Ovary (tissue), 10 donors: ENCODE measurements around the gene TBC1D25. TPM values are rescaled to one million over a fixed set of nuclear protein-coding genes. Genes with fewer than 3 reads are reported as not detected.
A peak's percentile ranks its signal among the peaks of the same experiment; 100 is the strongest.

Experiments used
- DNase-seq, 5 donors: peaks; one replicate each; pipeline ENCODE4 v3.0.0-alpha.2; 2019 to 2020
- H3K27ac ChIP-seq, 2 donors: fragments of 200-600 bp; one replicate each; pipeline versions ENCODE4 v1.5.1 to v1.8.0; 2019 to 2022
- H3K27me3 ChIP-seq: fragments of 200-600 bp; one replicate; pipeline ENCODE4 v1.8.0; 2022
- H3K36me3 ChIP-seq: fragments of 200-600 bp; sonication (generic); one replicate; pipeline ENCODE4 v1.5.1; 2019
- H3K4me1 ChIP-seq: one replicate; pipeline ENCODE4 v1.8.1; 2013; ENCODE audit warnings: mild to moderate bottlenecking, moderate library complexity; ENCODE audit not compliant: insufficient read depth
- H3K4me3 ChIP-seq: fragments of 200-600 bp; sonication (generic); one replicate; pipeline ENCODE4 v1.5.1; 2017
- H3K9me3 ChIP-seq, 2 donors: fragments of 200-600 bp in 1 of 2; sonication (generic) in 1 of 2; one replicate each; pipeline versions ENCODE4 v1.5.1 to v1.8.1; 2013 to 2019; ENCODE audit warnings: mild to moderate bottlenecking in 1 of 2, moderate library complexity in 1 of 2
- CTCF ChIP-seq, 3 donors: fragments of 450-650 bp in 2 of 3; fragments of 200-600 bp in 1 of 3; IDR thresholded peaks; one replicate each; pipeline versions ENCODE4 v1.5.1 to v1.8.0; 2016 to 2022; ENCODE audit warnings: antibody characterized with exemption in 3 of 3, mild to moderate bottlenecking in 1 of 3
- EP300 ChIP-seq: sonication (generic); formaldehyde crosslinking; IDR thresholded peaks from one replicate; pipeline ENCODE4 v1.6.1; 2017; ENCODE audit warnings: antibody characterized with exemption
- POLR2A ChIP-seq: fragments of 450-650 bp; IDR thresholded peaks from one replicate; pipeline ENCODE4 v1.6.1; 2017; ENCODE audit warnings: antibody characterized with exemption, mild to moderate bottlenecking, moderate library complexity
- WGBS, 3 donors: extraction: QIAGEN DNeasy Blood & Tissue Kit in 1 of 3; methylation state at CpG; one replicate each; pipeline versions ENCODE4 v1.1.5 to v1.1.7; 2013 to 2017; 5-methylcytosine and 5-hydroxymethylcytosine counted together
- intact Hi-C, 4 donors: fragments of 100-400 bp; cut with DNase I; formaldehyde crosslinking; loops; one replicate each; pipeline versions ENCODE4 v1.11.0 to v1.15.1; 2022 to 2023
- long read RNA-seq, 3 donors: library from polyadenylated mRNA in 2 of 3; unstranded in 2 of 3; transcript quantifications; one replicate each; pipeline ENCODE4 v2.0.0 and lab custom pipeline, GENCODE V29; 2021 to 2026
- polyA plus RNA-seq, 2 donors: library from polyadenylated mRNA; stranded (reverse); fragments of 200-250 nt in 1 of 2; fragments of 350-450 nt in 1 of 2; fragmentation: Illumina TruSeq in 1 of 2; extraction: RNeasy Lipid Tissue Mini Kit (QIAGEN cat#74804) in 1 of 2; gene quantifications; one replicate each; pipeline ENCODE4 v1.2.3, GENCODE V29; 2013 to 2014
- total RNA-seq, 7 donors: library from RNA; depleted of rRNA in 2 of 7; stranded (reverse); fragments of >200 nt in 2 of 7; fragmentation: NEBNext Ultra II Directional in 3 of 7; extraction: Animal tissue kit (Norgen Biotek cat#: 25700) in 3 of 7; gene quantifications; one replicate each; pipeline versions ENCODE4 v1.1.0 to v1.2.4, GENCODE V29; 2016 to 2023
- donor health status: DM: no; HTN: no; CAD: no; lungs with moderate emphysema.
- donor health status: DM: no; HTN: no; CAD: no.
- donor health status: Bipolar disorder and iron deficiency.
- donor health status: DM: yes; HTN: yes; CAD: no.
- donor health status: DM: no; HTN: no; CAD: no.
- donor health status: DM: yes; HTN: yes; CAD: no.

TBC1D25 gene, protein sequence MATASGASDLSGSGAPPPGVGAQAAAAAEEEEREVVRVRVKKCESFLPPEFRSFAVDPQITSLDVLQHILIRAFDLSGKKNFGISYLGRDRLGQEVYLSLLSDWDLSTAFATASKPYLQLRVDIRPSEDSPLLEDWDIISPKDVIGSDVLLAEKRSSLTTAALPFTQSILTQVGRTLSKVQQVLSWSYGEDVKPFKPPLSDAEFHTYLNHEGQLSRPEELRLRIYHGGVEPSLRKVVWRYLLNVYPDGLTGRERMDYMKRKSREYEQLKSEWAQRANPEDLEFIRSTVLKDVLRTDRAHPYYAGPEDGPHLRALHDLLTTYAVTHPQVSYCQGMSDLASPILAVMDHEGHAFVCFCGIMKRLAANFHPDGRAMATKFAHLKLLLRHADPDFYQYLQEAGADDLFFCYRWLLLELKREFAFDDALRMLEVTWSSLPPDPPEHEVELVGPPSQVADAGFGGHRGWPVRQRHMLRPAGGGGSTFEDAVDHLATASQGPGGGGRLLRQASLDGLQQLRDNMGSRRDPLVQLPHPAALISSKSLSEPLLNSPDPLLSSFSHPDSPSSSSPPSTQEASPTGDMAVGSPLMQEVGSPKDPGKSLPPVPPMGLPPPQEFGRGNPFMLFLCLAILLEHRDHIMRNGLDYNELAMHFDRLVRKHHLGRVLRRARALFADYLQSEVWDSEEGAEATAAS
- total RNA-seq (10 to 100 TPM in 6 of 7 donors, 1 to 10 TPM in 1; 8.1 to 16.0 (median 12.2) TPM), polyA plus RNA-seq (10 to 100 TPM in 1 of 2 donors, 1 to 10 TPM in 1; 8.5 to 10.8 TPM)
- long read RNA-seq, donor 1, full-length matches to known transcripts = 16 of 31 reads
- long read RNA-seq, donor 1, partial matches to known transcripts = 2 of 31 reads
- long read RNA-seq, donor 1, other reads (novel, unspliced or antisense) = 13 of 31 reads
- long read RNA-seq, donor 2, full-length matches to known transcripts = 11 of 11 reads
- long read RNA-seq, donor 2, partial matches to known transcripts = 0 of 11 reads
- long read RNA-seq, donor 2, other reads (novel, unspliced or antisense) = 0 of 11 reads
- long read RNA-seq, donor 3, full-length matches to known transcripts = 28 of 40 reads
- long read RNA-seq, donor 3, partial matches to known transcripts = 4 of 40 reads
- long read RNA-seq, donor 3, other reads (novel, unspliced or antisense) = 8 of 40 reads

GRCh38 chrX:48539345-48540027, at the start of gene TBC1D25:
TBC1D25 (plus strand) TSS chrX:48539714; CDS start chrX:48539798, 84 bp downstream.
- Histone ChIP-seq H3K4me3 (peak within 1 kb of the TSS; percentile 36), H3K27ac (peak within 1 kb of the TSS; percentile 76 to 80), H3K27me3 (no peaks in the 10 kb centered on the region), H3K4me1 (no peaks in the 10 kb centered on the region), H3K9me3 (no peaks in the 10 kb centered on the region), H3K36me3 (no peaks in the 10 kb centered on the region)
- peak; percentile 96 to 98 (median 97) for DNase-seq
- intact Hi-C loops = no loop called here
- 37 to 41% (median 39%) methylated on average over 59 of the region's 59 CpGs for WGBS, 3 donors
- TF ChIP-seq EP300 (peak; percentile 64), CTCF (IDR thresholded peaks at IDR 0.05) (peak in 1 of 3 donors; percentile 37), POLR2A (no peak)

DNA sequence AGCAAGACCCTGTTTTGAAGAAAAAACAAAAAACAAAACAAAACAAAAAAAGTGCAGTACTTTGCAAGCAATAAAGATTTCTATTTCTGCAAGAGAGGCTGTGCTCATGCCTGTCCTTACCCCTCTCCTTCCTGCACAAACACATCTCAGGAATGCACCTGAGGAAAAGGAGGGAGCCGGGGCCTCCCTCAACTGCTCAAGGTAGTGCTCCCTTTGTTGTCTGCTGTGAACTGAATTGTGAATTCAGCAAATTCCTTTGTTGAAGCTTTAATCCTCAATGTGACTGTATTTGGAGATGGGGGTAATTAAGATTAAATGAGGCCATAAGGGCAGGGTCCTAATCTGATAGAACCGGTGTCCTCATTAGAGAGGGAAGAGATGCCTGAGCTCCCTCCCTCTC, 49.6 kb upstream of the TBC1D25 start:
- intact Hi-C loops = no loop called here
- no peak for DNase-seq
- Histone ChIP-seq H3K4me1 (no peaks in the 10 kb centered on the region), H3K27me3 (no peaks in the 10 kb centered on the region), H3K9me3 (no peaks in the 10 kb centered on the region), H3K4me3 (no peak overlapping the region), H3K27ac (no peak overlapping the region), H3K36me3 (no peaks in the 10 kb centered on the region)
- TF ChIP-seq POLR2A = no peak
- TF ChIP-seq CTCF (IDR thresholded peaks at IDR 0.05) = no peak
- no peak for TF ChIP-seq EP300
- WGBS, 3 donors = 70 to 80% (median 72%) methylated on average over 2 of the region's 2 CpGs

DNA sequence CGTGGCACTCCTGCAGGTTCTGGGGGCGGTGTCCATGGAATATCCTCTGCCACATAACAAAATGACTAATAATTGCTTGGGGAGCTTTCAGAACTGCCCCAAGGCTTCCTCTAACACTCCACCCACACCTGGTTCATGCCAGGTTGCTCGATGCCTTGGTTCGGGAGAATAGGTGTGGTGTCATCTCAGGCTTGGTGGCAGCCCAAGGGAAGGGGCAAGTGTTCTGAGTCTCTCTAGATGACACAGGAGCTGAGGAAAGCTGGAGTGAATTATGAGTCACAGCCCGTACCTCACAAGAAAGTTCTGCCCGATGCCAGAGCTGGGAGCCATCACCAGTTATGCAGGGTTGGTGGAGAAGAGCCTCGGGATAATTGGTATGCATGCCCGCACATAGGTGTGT, 48.9 kb upstream of the TBC1D25 start:
- TF ChIP-seq EP300 = no peak
- no peak for TF ChIP-seq POLR2A
- Histone ChIP-seq H3K4me3 (no peak overlapping the region), H3K4me1 (no peaks in the 10 kb centered on the region), H3K27me3 (no peaks in the 10 kb centered on the region), H3K27ac (no peak overlapping the region), H3K36me3 (no peaks in the 10 kb centered on the region), H3K9me3 (no peaks in the 10 kb centered on the region)
- 75 to 78% (median 76%) methylated on average over 8 of the region's 8 CpGs for WGBS, 3 donors
- no peak for DNase-seq
- intact Hi-C loops = no loop called here

DNA sequence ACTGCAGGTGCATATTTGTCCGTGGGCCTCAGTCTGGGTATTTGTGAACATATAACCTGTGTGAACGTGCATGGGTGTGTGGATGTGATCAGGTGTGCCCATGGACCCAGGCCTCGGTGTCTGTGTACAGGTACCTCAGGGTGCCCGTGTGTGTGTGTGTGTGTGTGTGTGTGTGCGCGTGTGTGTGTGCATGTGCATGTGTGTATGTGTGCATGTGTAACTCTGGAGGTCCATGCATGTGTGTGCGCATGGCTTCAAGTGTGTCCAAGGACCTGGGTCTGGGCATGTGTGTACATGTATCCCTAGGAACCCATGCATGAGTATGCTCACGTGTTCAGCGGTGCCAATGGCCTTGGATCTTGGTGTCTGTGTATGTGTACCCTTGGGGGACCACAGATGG, 47.7 kb upstream of the TBC1D25 start:
- H3K27me3 ChIP-seq = no peaks in the 10 kb centered on the region
- no peak for TF ChIP-seq CTCF (IDR thresholded peaks at IDR 0.05)
- no peak for TF ChIP-seq POLR2A
- no peak for TF ChIP-seq EP300
- 79 to 89% (median 82%) methylated on average over 9 of the region's 9 CpGs for WGBS, 3 donors
- intact Hi-C loops = no loop called here
- H3K4me3 ChIP-seq = no peak overlapping the region
- no peaks in the 10 kb centered on the region for H3K4me1 ChIP-seq
- no peak overlapping the region for H3K27ac ChIP-seq
- DNase-seq = no peak
- H3K9me3 ChIP-seq = no peaks in the 10 kb centered on the region
- no peaks in the 10 kb centered on the region for H3K36me3 ChIP-seq
